OCI-LY3 (cell line): Measurements from ENCODE around the gene CCDC167.

Experiments used
- H2AFZ ChIP-seq: fragments of 200-600, 300-600 bp; shearing (Covaris generic); 2 replicates; pipeline ENCODE4 v1.6.0; 2014; ENCODE audit warnings: antibody characterized with exemption, low read depth, low read length
- H3K27ac ChIP-seq: fragments of 200-600, 300-600 bp; sonication (generic); 2 replicates; pipeline ENCODE4 v1.5.1; 2014; ENCODE audit warnings: mild to moderate bottlenecking, low read length, moderate library complexity, mixed read lengths
- H3K27me3 ChIP-seq: fragments of 200-600, 300-600 bp; sonication (generic); 2 replicates; pipeline ENCODE4 v1.6.1; 2014; ENCODE audit warnings: low read depth, low read length, mixed read lengths
- H3K36me3 ChIP-seq: fragments of 200-600, 300-600 bp; sonication (generic); replicated peaks from 2 replicates; pipeline ENCODE3; 2014; ENCODE audit warnings: low read depth, low read length, mixed read lengths
- H3K4me1 ChIP-seq: fragments of 300-600, 200-600 bp; sonication (generic); 2 replicates; pipeline ENCODE4 v1.6.1; 2014; ENCODE audit warnings: low read length, mixed read lengths
- H3K4me2 ChIP-seq: fragments of 200-600, 300-600 bp; sonication (generic); 2 replicates; pipeline ENCODE4 v1.6.1; 2014; ENCODE audit warnings: low read length, mixed read lengths
- H3K4me3 ChIP-seq: fragments of 300-600, 200-600 bp; sonication (generic); 2 replicates; pipeline ENCODE4 v1.5.1; 2014; ENCODE audit warnings: antibody characterized with exemption, mild to moderate bottlenecking, low read length, moderate library complexity
- H3K79me2 ChIP-seq: fragments of 300-600, 200-600 bp; shearing (Covaris generic); 2 replicates; pipeline ENCODE4 v1.6.1; 2014; ENCODE audit warnings: mild to moderate bottlenecking, low read length, mixed read lengths
- H3K9ac ChIP-seq: fragments of 300-600, 200-600 bp; shearing (Covaris generic); 2 replicates; pipeline ENCODE4 v1.6.0; 2014; ENCODE audit warnings: mild to moderate bottlenecking, low read length, moderate library complexity
- H3K9me3 ChIP-seq: fragments of 200-600, 300-600 bp; shearing (Covaris generic); 2 replicates; pipeline ENCODE4 v1.6.1; 2014; ENCODE audit warnings: low read length, mixed read lengths; ENCODE audit not compliant: insufficient read depth
- H4K20me1 ChIP-seq: fragments of 200-600, 300-600 bp; sonication (generic); 2 replicates; pipeline ENCODE4 v1.6.1; 2016; ENCODE audit warnings: low read length, mixed read lengths; ENCODE audit not compliant: insufficient read depth
- EZH2phosphoT487 ChIP-seq: fragments of 200-600 bp; shearing (Covaris generic); IDR thresholded peaks from 2 replicates; pipeline ENCODE4 v1.6.1; 2018; ENCODE audit warnings: antibody characterized with exemption, mixed run types, low read depth
- TF ChIP-seq, protein P1 (sequence below): fragments of 200-600, 300-600 bp; sonication (generic); IDR thresholded peaks from 2 replicates; pipeline ENCODE4 v1.5.1; 2014; ENCODE audit warnings: antibody characterized with exemption, low read length, low read depth

Gene CCDC167

DNA sequence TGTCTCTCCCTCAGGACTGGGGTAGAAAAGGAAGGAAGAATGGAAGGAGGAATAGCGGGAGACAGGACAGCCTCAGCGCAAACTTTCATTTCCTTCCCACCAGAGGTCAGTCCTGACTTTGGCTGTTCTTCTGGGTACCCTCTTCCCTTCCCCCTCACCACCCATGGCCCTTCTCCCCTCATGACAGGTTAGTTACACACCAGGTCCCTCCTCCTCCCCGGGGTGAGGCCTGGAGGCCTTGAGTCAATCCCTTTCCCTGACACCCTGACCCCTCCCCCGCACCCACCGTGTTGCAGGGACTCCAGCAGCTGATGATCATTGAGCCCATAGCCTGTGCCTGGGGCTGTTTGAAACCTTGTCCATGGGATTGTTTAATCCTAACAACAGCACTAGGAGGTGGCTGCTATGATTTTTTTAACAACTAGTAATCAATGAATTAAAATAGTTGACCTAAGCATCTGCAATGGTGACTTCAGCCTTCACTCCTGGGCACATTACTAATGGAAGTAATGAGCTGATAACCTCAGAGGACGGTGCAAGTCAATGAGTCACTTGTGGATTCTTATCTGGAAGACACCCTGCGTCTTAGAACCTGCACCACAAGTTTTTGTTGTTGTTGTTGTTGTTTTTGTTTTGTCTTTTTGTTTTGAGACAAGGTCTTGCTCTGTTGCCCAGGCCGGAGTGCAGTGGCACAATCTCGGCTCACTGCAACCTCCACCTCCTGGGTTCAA is 46.6 kb upstream of the CCDC167 start:
- no peak overlapping the region for H3K4me2 ChIP-seq
- TF ChIP-seq, protein P1, sequence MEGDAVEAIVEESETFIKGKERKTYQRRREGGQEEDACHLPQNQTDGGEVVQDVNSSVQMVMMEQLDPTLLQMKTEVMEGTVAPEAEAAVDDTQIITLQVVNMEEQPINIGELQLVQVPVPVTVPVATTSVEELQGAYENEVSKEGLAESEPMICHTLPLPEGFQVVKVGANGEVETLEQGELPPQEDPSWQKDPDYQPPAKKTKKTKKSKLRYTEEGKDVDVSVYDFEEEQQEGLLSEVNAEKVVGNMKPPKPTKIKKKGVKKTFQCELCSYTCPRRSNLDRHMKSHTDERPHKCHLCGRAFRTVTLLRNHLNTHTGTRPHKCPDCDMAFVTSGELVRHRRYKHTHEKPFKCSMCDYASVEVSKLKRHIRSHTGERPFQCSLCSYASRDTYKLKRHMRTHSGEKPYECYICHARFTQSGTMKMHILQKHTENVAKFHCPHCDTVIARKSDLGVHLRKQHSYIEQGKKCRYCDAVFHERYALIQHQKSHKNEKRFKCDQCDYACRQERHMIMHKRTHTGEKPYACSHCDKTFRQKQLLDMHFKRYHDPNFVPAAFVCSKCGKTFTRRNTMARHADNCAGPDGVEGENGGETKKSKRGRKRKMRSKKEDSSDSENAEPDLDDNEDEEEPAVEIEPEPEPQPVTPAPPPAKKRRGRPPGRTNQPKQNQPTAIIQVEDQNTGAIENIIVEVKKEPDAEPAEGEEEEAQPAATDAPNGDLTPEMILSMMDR = peak; percentile 38
- no peak for TF ChIP-seq EZH2phosphoT487
- H3K27me3 ChIP-seq = no peaks in the 10 kb centered on the region
- H3K9me3 ChIP-seq = no peaks in the 10 kb centered on the region
- no peak overlapping the region for H2AFZ ChIP-seq
- H3K4me3 ChIP-seq = no peak overlapping the region
- H4K20me1 ChIP-seq = no peaks in the 10 kb centered on the region
- no peaks in the 10 kb centered on the region for H3K36me3 ChIP-seq
- H3K79me2 ChIP-seq = no peaks in the 10 kb centered on the region
- no peak overlapping the region for H3K9ac ChIP-seq
- H3K27ac ChIP-seq = no peak overlapping the region
- peaks cover 54% of the 10 kb centered on the region for H3K4me1 ChIP-seq

GRCh38 chr6:37544530-37544929 is 44.8 kb upstream of the CCDC167 start:
- no peak overlapping the region for H3K4me3 ChIP-seq
- no peak overlapping the region for H3K4me2 ChIP-seq
- no peaks in the 10 kb centered on the region for H3K79me2 ChIP-seq
- no peak overlapping the region for H3K9ac ChIP-seq
- no peaks in the 10 kb centered on the region for H3K9me3 ChIP-seq
- H2AFZ ChIP-seq = no peak overlapping the region
- H3K27ac ChIP-seq = no peak overlapping the region
- no peaks in the 10 kb centered on the region for H3K27me3 ChIP-seq
- no peaks in the 10 kb centered on the region for H4K20me1 ChIP-seq
- no peaks in the 10 kb centered on the region for H3K36me3 ChIP-seq
- peaks cover 40% of the 10 kb centered on the region for H3K4me1 ChIP-seq
- TF ChIP-seq, protein P1 = no peak
- TF ChIP-seq EZH2phosphoT487 = no peak

DNA sequence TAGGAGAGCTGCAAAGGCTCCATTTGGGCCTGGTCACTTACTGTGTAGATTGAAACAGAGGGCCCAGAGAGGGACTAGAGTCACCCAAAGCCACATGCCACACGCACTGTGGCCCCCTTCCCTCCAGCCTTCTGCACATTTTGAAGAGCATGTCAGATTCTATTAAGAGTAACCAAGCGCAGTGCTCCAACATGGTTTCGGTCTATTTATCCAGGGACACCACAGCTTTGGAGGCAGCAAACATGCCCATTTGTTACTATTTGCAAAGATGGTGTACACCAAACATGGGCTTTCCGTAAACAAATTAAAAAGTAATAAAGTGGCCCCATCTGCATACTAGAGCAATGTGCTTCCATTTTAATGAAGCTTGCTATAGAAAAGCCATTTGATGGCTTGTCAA is 43.7 kb upstream of the CCDC167 start:
- no peaks in the 10 kb centered on the region for H3K79me2 ChIP-seq
- no peak for TF ChIP-seq EZH2phosphoT487
- TF ChIP-seq, protein P1 = no peak
- peaks cover 31% of the 10 kb centered on the region for H3K4me1 ChIP-seq
- H3K9me3 ChIP-seq = no peaks in the 10 kb centered on the region
- no peaks in the 10 kb centered on the region for H3K27me3 ChIP-seq
- H3K9ac ChIP-seq = no peak overlapping the region
- H2AFZ ChIP-seq = no peak overlapping the region
- H3K36me3 ChIP-seq = no peaks in the 10 kb centered on the region
- H3K27ac ChIP-seq = no peak overlapping the region
- no peaks in the 10 kb centered on the region for H4K20me1 ChIP-seq
- H3K4me3 ChIP-seq = no peak overlapping the region
- no peak overlapping the region for H3K4me2 ChIP-seq

GRCh38 chr6:37541346-37541745 is 41.7 kb upstream of the CCDC167 start:
- no peak overlapping the region for H3K4me3 ChIP-seq
- no peaks in the 10 kb centered on the region for H3K36me3 ChIP-seq
- no peak overlapping the region for H3K4me2 ChIP-seq

More at GRCh38 chr6:37541346-37541745, 41.7 kb upstream of the CCDC167 start:
- H3K9ac ChIP-seq = no peak overlapping the region
- no peaks in the 10 kb centered on the region for H4K20me1 ChIP-seq
- no peak overlapping the region for H2AFZ ChIP-seq
- H3K27me3 ChIP-seq = no peaks in the 10 kb centered on the region
- no peaks in the 10 kb centered on the region for H3K79me2 ChIP-seq
- TF ChIP-seq, protein P1 = no peak
- H3K4me1 ChIP-seq = peaks cover 20% of the 10 kb centered on the region; the same call in 1 of the 2 replicates
- H3K9me3 ChIP-seq = no peaks in the 10 kb centered on the region
- H3K27ac ChIP-seq = no peak overlapping the region
